ENCODE data around the gene SIX5.
"Not testable (repeated sequence)": the region's sequence is repeated elsewhere in the genome, so short reads cannot be mapped to it uniquely, and the experiment has no call there.

Gene SIX5

DNA sequence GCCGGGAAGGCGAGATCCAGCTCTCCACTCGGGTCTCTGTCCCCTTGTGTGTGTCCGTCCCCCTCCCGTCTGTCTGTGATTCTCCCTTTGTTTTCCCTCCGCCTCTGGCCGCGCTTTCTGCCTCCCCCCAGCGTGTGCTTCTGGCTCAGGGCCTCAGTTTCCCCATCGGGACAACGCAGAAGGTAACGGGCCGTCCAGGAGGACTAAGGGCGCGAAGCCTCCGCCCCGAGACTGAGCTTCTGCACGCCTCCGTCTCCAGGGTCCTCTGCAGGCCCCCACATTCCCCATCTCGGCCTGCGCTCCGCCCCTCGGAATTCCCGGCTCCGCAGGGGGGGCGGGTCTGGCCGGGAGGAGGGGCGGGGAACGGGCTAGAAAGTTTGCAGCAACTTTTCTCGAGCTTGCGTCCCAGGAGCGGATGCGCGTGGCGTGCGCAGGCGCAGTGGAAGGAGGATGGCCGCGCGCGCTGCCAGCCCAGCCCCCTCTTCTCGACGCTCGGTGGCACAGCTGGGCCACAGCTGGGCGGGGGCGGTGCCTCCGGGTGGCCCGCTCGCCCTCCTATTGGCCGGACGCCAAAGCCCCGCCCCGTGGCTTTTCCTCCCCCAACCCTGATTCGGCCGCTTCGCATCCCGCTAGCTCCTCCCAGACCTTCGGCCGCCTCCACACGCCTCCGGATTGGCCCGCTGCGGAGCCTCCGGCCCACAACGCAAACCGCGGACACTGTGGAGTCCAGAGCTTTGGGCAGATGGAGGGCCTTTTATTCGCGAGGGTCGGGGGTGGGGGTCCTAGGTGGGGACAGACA is at the start of gene SIX5:
Gene SIX5 (minus strand): TSS at position 269 of the 799 bp plus-strand sequence. CDS start 408 bp downstream, outside the sequence.
- peak; percentile 38 to 98 (median 92) for DNase-seq

DNA sequence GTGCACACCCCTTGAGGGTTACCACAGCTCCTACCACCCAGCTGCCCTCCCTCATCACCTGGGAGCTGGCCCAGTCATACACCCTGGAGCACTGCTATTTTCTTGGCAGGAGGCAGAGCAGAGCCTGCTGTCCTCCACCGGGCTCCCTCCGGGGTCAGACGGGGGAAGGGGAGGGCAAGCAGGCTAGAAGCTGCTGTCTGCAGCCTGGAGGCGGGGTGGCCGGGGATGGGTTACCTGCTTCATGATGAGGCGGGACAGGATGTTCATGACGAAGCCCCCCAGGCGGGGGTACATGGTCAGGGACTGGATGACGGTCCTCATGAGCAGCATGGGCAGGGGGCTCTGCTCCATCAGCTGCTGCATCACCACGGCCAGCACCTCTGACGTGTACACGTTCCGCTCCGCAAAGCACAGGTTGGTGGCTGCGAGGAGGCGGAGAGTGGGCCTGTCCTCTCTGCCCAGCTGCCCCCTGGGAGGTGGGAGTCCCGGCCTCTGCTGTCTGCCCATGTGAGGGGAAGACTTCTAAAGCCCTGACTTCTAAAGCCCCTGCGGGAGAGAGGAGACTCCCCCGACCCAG is 48.8 kb upstream of the SIX5 start:
- no peak for DNase-seq

DNA sequence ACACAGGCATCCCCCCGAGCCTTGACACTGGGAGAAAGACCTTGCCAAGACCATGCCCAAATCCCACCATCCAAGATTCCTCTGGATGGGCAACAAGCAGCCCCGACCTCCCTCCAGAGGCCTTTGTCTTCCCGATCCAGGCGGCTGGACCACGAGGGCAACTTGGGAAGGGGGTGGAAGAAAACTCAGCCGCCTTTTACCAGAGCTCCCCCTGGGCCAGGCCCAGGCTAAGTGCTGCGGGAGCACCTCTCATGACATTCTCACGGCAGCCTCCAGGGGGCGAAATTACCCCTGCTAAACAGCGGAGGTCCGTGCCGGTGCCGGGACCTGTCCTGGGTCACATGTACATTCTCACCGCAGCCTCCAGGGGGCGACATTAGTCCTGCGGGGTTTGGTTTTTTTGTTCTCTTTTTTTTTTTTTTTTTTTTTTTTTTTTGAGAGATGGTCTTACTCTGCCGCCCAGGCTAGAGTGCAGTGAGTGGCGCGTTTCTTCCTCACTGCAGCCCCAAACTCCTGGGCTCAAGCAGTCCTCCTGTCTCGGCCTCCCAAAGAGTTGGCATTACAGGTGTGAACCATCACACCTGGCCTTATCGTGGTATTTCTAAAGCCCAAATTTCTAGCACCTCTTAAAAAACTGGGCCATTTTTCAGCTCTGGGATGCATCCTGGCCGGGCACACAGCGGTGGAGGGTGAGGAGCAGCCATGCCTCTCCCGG is 48.1 kb upstream of the SIX5 start:
- DNase-seq, result peak in 55 of 58 donors; percentile 21 to 89 (median 69)

DNA sequence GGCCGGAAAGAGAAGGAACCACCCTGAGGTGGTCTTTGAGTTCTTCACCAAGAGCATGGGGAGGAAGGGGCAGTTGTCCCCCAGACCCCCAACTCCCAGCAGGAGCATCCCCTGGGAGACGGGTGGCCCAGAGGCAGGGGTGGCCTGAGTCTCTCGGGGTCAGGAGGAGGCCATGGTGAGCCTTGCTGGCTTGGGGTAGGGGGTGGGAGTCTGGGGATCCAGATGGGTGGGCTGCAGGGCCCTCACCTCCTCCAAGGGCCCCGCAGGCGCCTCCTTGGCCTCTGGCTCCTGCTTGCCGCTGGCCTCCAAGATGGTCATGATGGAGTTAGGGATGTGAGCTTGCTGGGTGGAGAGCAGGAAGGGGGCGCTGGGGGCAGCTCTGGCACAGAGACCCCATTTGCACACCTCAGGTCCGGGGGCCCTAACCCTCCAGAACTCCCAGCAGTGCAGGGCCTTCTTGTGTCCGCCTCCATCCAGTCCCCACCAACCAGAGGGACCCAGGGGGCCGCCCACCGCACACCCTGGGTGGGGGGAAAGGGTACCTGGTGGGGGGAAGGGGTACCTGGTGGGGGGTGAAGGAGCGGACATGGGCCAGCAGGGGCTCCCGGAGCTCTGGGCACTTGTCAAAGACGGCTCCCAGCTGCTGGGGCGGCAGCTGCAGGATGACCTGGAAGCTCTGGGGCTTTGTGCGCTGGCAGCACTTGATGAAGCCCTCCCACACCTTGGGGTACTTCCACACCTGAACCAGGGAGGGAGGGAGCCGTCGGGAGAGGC is 47.4 kb upstream of the SIX5 start:
- DNase-seq, result no peak

DNA sequence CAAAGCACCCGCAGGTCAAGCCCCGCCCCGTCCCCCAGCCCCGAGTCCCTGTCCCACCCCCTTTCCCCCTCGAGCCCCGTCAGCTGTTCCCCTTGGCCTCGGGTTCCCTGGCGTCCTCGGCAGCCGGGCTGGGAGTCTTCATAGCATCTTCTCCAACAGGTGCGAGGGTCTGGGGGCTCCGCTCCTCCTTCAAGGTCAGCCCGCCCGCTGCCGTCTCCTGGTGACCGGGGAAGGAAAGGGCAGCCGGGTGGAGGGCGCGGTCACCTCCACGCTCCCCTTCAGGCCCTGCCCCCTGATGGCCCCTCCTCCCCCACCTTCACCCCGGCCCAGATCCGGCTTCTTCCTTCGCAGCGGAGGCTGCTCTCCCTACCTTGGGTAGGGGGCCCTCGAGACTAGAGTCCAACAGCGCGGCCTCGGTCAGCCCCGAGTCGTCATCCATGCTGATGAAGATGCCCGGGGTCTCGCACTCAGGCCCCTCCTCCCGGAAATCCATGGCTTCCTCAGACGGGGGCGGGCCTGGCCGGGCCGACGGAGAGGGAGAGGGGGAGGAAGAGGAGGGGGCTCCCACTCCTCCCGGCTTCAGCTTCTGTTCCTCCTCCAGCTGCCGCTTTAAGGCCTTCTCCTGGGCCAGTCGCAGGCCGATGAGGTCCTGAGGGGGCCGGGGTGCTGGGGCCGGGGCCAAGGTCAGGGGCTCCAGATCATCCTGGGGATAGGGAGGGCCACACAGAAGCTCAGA is 46.6 kb upstream of the SIX5 start:
- DNase-seq, result no peak

DNA sequence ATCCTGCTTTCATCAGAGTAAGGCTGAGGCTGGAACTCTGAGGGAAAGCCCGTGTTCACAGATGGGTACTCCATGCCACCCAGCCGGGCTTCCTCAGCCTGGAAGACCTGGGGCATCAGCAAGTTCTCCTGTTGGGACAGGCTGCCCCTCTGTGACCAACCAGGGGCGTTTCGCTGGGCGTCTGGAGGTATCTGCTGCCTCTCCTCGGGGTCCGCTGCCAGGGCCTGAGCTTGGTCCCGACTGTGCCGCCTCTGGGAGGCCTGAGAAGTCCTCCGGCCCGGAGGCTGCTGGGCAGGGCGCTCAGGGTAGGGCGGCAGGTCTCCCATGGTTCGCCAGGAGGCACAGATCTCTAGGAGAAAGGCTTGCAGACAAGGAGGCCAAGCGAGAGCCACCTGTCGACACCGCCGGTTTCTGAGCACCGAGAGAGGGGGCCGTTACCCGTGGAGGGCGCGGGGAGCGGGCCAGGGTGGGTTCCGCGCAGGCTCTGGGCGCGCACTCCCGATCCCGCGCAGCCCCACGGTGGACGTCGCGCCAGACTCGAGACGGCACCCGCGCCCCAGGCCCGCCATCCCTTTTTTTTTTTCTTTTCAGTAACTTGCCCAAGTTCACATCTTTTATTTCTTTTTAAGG is 45.9 kb upstream of the SIX5 start, which contains the start of gene RSPH6A:
Gene RSPH6A (minus strand): TSS at position 458 of the 630 bp plus-strand sequence. CDS start 132 bp downstream, at position 326.
- no peak for DNase-seq

DNA sequence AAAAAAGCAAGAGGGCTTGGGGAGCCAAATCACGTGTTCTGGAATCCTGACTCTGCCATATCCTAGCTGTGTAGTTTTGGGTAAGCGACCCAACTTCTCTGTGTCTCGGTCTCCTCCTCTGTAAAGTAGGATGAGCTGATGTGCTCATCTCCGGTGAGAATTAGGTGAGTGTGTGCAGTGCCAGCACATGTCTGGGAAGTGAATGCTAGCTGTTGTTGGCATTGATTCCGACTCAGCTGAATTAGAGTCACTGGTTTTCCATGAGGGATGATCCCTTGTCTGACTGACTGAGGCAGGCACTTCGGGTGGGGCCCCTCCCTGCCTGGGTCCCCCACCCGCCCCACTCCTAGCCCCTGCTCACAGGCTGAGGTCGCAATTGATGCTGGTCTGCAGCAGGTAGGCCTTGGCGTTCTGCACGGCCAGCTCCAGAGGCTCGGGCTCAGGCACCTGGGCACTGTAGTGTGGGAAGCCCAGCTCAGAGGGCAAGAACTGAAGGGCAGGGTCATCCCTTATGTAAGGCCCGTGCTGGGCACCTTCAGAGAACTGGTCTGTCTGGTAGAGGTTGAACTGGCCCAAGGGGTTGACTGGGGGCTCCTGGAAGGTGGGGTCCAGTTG is 45.2 kb upstream of the SIX5 start:
- no peak for DNase-seq

DNA sequence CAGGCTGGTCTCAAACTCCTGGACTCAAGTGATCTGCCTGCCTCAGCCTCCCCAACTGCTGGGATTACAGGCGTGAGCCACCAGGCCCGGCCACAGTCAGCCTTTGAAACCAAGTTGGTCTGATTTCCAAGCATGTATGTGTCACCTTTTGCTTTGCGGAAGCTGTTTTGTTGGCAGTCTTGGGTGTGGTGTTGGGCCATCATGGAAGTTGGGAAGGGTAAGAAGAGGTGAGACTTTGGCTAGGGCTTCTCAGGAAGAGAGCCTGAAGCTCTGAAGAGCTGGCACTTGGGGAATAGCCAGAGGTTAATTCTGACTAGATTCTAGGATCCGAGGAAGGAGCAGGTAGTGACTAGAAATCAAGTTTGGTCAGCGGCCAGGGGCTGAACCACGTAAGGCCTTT is 43.2 kb upstream of the SIX5 start:
- DNase-seq, result no peak

DNA sequence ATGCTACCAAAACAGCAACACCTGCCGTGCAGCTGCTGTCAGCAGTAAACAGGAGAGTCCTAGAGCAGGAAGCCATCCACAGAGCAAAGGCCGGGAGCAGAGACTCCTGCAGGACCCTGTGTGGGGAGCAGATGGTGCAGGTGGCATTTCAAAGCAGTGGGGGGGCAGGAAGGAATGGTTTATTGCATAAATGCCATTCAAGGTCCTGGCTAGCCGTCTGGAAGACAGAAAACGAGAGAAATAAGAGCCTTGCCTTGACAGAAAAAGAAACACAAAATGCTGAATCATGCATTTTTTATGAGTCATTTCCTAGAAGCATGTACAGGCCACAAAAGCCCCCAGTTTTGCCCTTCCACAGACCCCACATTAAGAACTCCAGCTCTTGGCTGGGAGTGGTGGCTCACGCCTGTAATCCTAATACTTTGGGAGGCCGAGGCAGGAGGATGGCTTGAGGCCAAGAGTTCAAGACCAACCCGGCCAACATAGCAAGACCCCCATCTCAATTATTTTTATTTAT is 40.6 kb upstream of the SIX5 start:
- no peak for DNase-seq

DNA sequence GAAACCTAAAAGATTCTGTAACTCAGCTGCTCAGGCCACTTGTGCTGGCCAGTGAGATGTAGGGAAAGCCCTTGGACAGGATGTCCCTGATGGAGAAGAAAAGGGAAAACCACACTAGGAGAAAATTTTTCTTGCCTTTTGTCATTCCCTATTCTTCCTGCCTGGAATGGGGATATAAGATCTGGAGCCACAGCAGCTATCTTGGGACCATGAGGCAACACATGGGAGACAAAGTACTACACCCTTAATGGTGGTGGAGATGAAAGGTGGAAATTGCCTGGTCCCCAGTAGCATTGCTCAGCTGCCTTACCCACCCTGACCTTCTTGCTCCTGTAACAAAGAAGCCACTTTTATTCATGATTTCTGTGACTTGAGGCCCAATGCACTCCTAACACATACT is 36.7 kb upstream of the SIX5 start:
- no peak for DNase-seq

DNA sequence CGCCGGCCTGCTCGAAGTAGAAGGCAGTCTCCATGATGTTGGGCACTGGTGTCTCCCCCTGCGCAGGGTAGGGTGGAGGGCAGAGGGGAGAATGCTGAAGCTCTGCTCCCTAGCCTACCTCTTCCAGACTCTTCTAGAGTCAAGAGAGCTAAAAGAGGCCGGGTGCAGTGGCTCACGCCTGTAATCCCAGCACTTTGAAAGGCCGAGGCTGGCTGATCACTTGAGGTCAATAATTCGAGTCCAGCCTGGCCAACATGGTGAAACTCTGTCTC is 35.8 kb upstream of the SIX5 start:
- no peak for DNase-seq

DNA sequence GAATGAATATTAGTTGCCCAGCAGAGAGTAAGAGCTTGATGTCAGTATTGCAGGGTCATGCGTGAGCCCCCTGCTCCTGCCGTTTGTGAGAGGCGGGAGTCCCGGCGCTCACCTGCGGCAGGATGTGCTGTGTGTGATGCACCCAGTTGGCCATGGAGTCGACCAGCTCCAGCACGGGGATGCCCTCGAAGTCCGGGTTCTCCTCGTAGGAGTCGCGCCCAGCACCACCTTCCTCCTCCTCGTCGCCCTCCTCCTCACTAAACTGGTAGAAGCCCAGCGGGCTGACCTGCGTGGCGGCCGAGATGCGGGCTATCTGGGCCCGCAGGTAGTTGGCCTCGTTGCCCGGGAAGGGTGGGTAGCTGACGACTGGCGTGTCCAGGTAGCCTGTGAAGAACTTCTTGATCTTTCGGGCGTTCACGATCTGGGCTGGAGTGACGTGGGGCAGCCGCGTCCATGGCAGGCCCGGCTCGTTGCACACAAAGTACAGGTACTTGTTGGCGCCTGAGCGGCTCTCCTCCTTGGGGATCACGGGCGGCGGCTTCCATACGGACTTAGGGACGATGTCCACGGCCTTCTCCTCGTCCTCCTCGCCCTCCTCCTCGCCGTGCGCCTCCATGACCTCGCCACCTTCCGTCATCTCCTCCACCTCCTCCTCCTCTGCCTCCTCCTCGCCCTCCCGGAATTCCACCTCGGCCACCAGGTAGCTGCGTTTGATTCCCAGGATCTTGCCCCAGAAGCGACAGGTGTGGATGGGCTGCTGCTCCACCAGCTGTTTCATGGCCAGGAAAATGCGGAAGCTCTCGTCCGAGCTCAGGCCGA is 35.3 kb upstream of the SIX5 start:
- no peak for DNase-seq

DNA sequence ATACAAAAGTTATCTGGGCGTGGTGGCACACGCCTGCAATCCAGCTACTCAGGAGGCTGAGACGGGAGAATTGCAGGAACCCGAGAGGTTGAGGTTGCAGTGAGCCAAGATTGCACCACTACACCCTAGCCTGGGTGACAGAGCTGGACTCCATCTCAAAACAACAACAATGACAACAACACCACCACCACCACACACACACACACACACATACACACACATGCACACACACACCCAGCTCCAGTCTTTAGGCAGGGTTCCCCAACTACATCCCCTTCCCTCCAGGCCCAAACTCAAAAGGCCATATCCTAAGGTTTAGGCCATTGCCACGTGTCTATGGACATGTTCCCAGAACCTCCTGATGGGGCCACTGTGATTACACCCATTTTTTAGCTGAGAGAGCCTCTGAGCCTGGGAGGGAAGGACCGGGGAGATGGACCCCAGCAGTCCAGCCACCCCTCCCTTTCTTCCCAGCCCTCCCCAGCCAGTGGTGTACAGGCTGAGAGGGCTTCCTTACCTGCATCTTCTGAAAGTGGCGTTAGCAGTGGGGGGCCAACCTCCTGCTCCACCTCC is 32.6 kb upstream of the SIX5 start:
- DNase-seq, result no peak

DNA sequence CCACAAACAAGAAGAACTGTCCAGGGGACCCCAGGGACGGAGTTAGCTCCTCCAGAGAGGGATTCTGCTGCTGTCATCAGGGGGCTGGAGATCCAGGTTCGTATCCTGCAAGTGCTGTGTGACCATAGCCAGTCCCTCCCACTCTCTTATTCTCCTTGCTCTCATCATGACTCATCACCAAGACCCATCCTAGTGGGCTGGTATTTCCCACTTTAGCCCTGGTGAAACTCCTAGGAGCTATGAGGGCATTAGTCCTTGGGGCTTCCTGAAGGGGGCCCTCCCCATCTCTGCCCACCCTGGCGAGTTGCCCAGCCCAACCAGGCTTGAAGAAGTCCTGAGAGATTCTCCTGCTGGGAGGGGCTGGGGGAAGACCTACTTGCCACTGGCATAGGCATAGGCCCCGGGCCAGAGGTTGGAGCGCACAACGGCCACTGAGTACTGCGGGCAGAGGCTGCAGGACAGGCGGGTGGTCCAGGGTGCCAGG is 31.1 kb upstream of the SIX5 start:
- no peak for DNase-seq

DNA sequence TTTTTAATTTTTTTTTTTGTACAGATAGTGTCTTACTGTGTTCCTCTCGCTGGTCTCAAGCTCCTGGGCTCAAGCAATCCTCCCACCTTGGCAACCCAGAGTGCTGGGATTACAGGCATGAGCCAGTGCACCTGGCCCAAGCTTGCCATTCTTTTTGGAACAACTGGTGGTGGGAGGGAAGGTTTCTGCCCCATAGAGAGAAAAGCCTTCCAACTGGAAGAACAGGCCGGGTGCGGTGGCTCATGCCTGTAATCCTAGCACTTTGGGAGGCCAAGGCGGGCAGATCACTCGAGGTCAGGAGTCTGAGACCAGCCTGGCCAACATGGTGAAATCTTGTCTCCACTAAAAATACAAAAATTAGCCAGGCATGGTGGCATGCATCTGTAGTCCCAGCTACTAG is 30.5 kb upstream of the SIX5 start:
- not testable (repeated sequence) for DNase-seq

DNA sequence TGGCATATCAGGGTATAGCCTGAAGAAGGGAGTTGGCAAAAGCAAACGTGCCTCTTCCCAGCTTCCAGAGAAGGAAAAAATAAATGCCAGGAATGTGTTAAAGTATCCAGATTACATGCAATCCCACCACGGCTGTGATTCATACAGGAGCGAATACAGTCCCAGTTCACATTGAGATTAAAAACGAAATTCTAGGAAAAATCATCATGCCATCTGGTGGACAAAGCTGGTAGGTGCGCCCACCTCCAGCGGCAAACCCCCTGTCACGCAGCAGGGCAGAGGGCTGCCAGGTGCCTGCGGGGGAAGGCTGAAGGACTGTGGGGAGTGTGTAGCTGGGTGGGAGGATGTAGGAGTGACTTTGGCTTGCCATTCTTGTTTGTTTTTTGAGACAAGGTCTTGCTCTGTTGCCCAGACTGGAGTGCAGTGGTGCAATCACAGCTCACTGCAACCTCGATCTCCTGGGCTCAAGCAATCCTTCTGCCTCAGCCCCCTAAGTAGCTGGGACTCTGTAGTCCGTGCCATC is 30.0 kb upstream of the SIX5 start:
- peak in 32 of 58 donors; percentile 5 to 68 (median 24) for DNase-seq

DNA sequence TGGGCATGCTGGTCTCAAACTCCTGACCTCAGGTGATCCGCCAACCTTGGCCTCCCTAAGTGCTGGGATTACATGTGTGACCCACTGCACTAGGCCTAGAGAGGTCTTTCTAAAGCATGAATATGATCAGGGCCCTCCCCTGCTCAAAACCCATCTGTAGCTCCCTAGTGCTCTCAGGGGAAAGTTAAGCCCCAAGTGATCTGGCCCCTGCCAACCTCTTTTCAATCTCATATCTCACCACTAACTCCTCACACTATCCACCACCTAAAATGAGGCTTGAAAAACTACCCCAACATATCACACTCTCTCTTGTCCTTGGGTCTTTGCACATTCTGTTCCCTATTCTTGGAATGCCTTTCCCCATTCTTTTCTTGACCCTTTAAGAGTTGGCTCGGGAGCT is 25.6 kb upstream of the SIX5 start:
- no peak for DNase-seq

DNA sequence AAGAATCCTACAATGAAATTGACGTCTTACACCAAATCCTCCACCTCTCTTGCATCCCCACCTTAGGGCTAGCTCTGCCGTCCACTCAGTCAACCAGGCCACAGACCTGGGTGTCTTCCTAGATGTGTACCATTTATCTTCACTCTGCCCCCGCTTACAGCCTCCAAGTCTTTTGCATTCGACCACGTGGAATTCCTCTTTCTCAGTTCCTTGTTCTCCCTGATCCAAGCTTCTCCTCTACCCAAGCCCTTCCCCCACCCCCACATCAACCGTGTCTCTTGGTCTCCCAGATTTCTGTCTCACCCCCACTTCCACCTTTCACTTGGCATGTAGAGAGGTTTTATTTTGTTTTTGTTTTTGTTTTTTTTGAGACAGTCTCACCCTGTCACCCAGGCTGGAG is 24.8 kb upstream of the SIX5 start:
- no peak for DNase-seq

All from anterior cingulate cortex (tissue), 58 donors.